Common myeloid progenitor, CD34-positive (primary cell): Measurements from ENCODE around the gene AGAP1.

Source experiments
- CTCF ChIA-PET: fragments of 350-600 bp; sonication (Branson Sonifier 250); formaldehyde crosslinking; loops from one replicate; lab custom pipeline; 2021; ENCODE audit warnings: antibody characterized with exemption; lab: Charles Lee
- POLR2A ChIA-PET: fragments of 350-600 bp; sonication (Branson Sonifier 250); formaldehyde crosslinking; loops from one replicate; lab custom pipeline; 2021; ENCODE audit warnings: antibody characterized with exemption; lab: Charles Lee
- DNase-seq, 3 donors: peaks; one replicate each; pipeline versions ENCODE4 v3.0.0 to v3.0.0-alpha.2; 2013
- H3K27ac ChIP-seq, 2 experiments: 1 replicate in 1 of 2; 2 replicates in 1 of 2; pipeline ENCODE4 v1.7.0; 2013; ENCODE audit warnings: inconsistent platforms in 2 of 2, low read length in 2 of 2, mild to moderate bottlenecking in 2 of 2, low read depth in 1 of 2, moderate library complexity in 1 of 2; ENCODE audit not compliant: severe bottlenecking in 2 of 2, insufficient read depth in 1 of 2, poor library complexity in 1 of 2
- H3K27me3 ChIP-seq, 5 experiments: replicated peaks in 2 of 5; 1 replicate in 3 of 5; 2 replicates in 2 of 5; pipeline versions ENCODE4 v1.6.1 to v1.7.0; 2013; ENCODE audit warnings: low read length in 4 of 5, mild to moderate bottlenecking in 2 of 5, moderate library complexity in 2 of 5, inconsistent platforms in 1 of 5; ENCODE audit not compliant: insufficient read depth in 5 of 5, control insufficient read depth in 4 of 5
- H3K36me3 ChIP-seq, 4 experiments: 1 replicate in 2 of 4; 2 replicates in 2 of 4; pipeline versions ENCODE4 v1.6.1 to v1.7.0; 2013; ENCODE audit warnings: low read length in 3 of 4, control low read depth in 1 of 4, mild to moderate bottlenecking in 1 of 4; ENCODE audit not compliant: control insufficient read depth in 4 of 4, insufficient read depth in 4 of 4
- H3K4me1 ChIP-seq, 4 experiments: 1 replicate in 3 of 4; 2 replicates in 1 of 4; pipeline versions ENCODE4 v1.6.1 to v1.7.1; 2013; ENCODE audit warnings: low read length in 3 of 4, mild to moderate bottlenecking in 3 of 4, control low read depth in 1 of 4, inconsistent platforms in 1 of 4, moderate library complexity in 1 of 4; ENCODE audit not compliant: control insufficient read depth in 4 of 4, insufficient read depth in 4 of 4; ENCODE audit errors: control extremely low read depth in 1 of 4
- H3K4me3 ChIP-seq, 7 experiments: 1 replicate in 4 of 7; 2 replicates in 3 of 7; pipeline versions ENCODE4 v1.5.1 to v1.7.0; 2013; ENCODE audit warnings: mild to moderate bottlenecking in 7 of 7, low read length in 6 of 7, moderate library complexity in 6 of 7, inconsistent platforms in 2 of 7, low read depth in 2 of 7, control low read depth in 1 of 7; ENCODE audit not compliant: insufficient read depth in 4 of 7, control insufficient read depth in 1 of 7; ENCODE audit errors: extremely low read depth in 1 of 7
- H3K9me3 ChIP-seq, 5 experiments: 1 replicate in 4 of 5; 2 replicates in 1 of 5; pipeline versions ENCODE4 v1.6.1 to v1.7.1; 2013; ENCODE audit warnings: low read length in 4 of 5, mild to moderate bottlenecking in 2 of 5, inconsistent platforms in 1 of 5, low read depth in 1 of 5, moderate library complexity in 1 of 5; ENCODE audit not compliant: control insufficient read depth in 4 of 5, insufficient read depth in 2 of 5; ENCODE audit errors: control extremely low read depth in 1 of 5
- WGBS: methylation state at CpG from one replicate; pipeline ENCODE4 v1.1.5; 2013; ENCODE audit not compliant: insufficient coverage; 5-methylcytosine and 5-hydroxymethylcytosine counted together

AGAP1 gene

DNA sequence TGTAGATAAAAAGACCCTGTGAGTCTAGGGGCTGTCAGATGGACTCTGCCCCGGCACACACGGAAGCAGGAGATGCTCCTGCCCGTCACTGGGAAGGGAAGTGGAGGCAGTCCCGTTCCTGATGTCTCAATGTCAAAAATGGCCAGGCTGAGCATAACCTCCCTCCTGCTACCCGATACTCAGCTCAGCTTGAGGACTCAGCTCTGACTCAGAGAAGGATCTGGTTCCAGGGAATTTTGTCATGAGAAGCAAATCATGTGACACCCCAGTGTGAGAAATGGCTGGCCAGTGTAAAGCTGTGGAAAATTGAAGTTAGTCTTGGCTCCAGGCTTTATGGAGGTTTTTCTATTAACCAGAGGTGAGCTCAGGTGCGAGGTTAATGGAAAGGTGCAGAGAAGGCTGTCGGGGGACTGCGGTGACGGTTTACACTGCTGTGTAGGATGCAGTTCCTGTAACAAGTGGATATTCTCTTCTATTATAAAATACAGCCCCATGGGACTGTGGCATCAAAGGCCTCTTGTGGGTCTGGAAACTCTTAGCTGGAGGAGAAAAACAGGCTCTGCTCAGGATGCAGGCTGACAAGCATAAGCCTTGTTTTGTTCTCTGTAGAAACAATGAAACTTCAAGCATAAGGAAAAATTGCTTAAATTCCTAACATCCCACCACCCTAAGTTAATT is 24.7 kb upstream of the AGAP1 start:
- Histone ChIP-seq H3K4me3 (no peak overlapping the region), H3K27me3 (peaks cover 0 to 17% (median 8%) of the 10 kb centered on the region in 5 experiments), H3K9me3 (peaks cover 0 to 2% (median 0%) of the 10 kb centered on the region in 5 experiments), H3K36me3 (no peaks in the 10 kb centered on the region), H3K27ac (no peak overlapping the region), H3K4me1 (no peaks in the 10 kb centered on the region)
- DNase-seq, result no peak
- CTCF ChIA-PET, result no interaction called here
- 69% methylated on average over 5 of the region's 9 CpGs for WGBS
- POLR2A ChIA-PET, result no interaction called here

GRCh38 chr2:235471186-235471747 is 22.6 kb upstream of the AGAP1 start:
- H3K4me1 ChIP-seq, result no peaks in the 10 kb centered on the region
- H3K9me3 ChIP-seq, result peaks cover 0 to 6% (median 2%) of the 10 kb centered on the region in 5 experiments
- H3K27ac ChIP-seq, result no peak overlapping the region
- 82% methylated on average over 2 of the region's 5 CpGs for WGBS
- DNase-seq, result no peak
- ChIA-PET CTCF (no interaction called here), POLR2A (no interaction called here)
- H3K36me3 ChIP-seq, result no peaks in the 10 kb centered on the region
- peaks cover 0 to 15% (median 8%) of the 10 kb centered on the region in 5 experiments for H3K27me3 ChIP-seq
- H3K4me3 ChIP-seq, result no peak overlapping the region

- no peaks in the 10 kb centered on the region for H3K36me3 ChIP-seq
- peaks cover 0 to 9% (median 2%) of the 10 kb centered on the region in 5 experiments for H3K9me3 ChIP-seq
- DNase-seq, result no peak
- WGBS, result 91% methylated on average over 2 of the region's 4 CpGs
- H3K27ac ChIP-seq, result no peak overlapping the region
- H3K4me1 ChIP-seq, result no peaks in the 10 kb centered on the region
- peaks cover 0 to 17% (median 8%) of the 10 kb centered on the region in 5 experiments for H3K27me3 ChIP-seq
- H3K4me3 ChIP-seq, result no peak overlapping the region
- CTCF ChIA-PET, result no interaction called here
- POLR2A ChIA-PET, result no interaction called here
Observed at GRCh38 chr2:235472443-235472842, 21.4 kb upstream of the AGAP1 start.

DNA sequence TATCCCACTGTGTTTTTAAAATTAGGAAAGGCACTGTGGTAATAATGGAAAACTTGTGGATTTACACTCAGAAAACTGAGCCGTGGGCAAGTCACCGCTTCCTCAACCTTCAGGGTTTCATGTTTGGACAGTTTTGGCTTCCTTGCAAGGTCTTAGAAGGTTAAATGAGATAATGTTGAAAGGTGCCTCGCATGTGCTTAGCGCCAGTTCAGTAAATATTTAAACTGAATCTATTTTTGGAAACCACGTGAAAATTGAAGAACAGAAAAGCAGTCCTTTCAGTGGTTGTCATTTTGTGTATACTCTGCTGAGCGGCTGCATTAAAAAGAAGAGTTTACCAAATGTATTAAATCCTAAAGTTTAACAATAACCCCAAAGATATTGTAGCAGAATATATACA is 15.2 kb upstream of the AGAP1 start:
- no peak for DNase-seq
- H3K27ac ChIP-seq, result no peak overlapping the region
- CTCF ChIA-PET, result no interaction called here
- no peaks in the 10 kb centered on the region for H3K36me3 ChIP-seq
- H3K27me3 ChIP-seq, result peaks cover 0 to 31% (median 2%) of the 10 kb centered on the region in 5 experiments
- H3K9me3 ChIP-seq, result peaks cover 0 to 9% (median 2%) of the 10 kb centered on the region in 5 experiments
- no peaks in the 10 kb centered on the region for H3K4me1 ChIP-seq
- no peak overlapping the region for H3K4me3 ChIP-seq
- WGBS, result 86% methylated on average over 4 of the region's 6 CpGs
- POLR2A ChIA-PET, result no interaction called here

DNA sequence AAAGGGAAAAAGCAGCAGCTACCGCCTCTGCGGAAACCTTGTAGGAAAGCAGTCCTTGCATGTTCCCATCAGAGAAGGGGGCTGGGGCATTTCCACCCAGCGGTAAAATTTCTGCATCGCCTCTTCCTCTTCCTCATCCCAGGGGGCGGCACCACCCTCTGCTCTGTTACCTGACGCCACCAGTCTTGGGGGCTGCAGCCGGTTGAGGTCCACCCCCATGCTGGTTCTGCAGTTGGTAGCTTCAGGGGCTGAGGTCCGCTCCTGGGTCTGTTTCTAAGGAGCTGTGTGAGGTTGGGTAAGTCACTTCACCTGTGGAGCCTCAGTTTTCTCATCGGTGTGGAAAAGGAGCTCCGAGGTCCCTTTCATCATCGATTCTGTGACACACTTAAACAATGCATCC is 14.2 kb upstream of the AGAP1 start:
- DNase-seq, result no peak
- Histone ChIP-seq H3K27ac (no peak overlapping the region), H3K36me3 (no peaks in the 10 kb centered on the region), H3K27me3 (peaks cover 0 to 38% (median 2%) of the 10 kb centered on the region in 5 experiments), H3K4me1 (no peaks in the 10 kb centered on the region), H3K4me3 (no peak overlapping the region), H3K9me3 (peaks cover 0 to 9% (median 2%) of the 10 kb centered on the region in 5 experiments)
- POLR2A ChIA-PET, result no interaction called here
- CTCF ChIA-PET, result no interaction called here
- WGBS, result 77% methylated on average over 9 of the region's 11 CpGs

GRCh38 chr2:235480614-235481013 is 13.2 kb upstream of the AGAP1 start:
- POLR2A ChIA-PET, result no interaction called here
- no peaks in the 10 kb centered on the region for H3K36me3 ChIP-seq
- H3K27me3 ChIP-seq, result peaks cover 0 to 47% (median 2%) of the 10 kb centered on the region in 5 experiments
- CTCF ChIA-PET, result no interaction called here
- whole genome bisulfite sequencing, result 83% methylated on average over 1 of the region's 4 CpGs
- H3K4me3 ChIP-seq, result no peak overlapping the region
- no peaks in the 10 kb centered on the region for H3K4me1 ChIP-seq
- no peak overlapping the region for H3K27ac ChIP-seq
- H3K9me3 ChIP-seq, result peaks cover 0 to 7% (median 0%) of the 10 kb centered on the region in 5 experiments
- DNase-seq, result no peak

GRCh38 chr2:235483313-235483712 is 10.5 kb upstream of the AGAP1 start:
- Histone ChIP-seq H3K27me3 (peaks cover 0 to 57% (median 6%) of the 10 kb centered on the region in 5 experiments), H3K36me3 (no peaks in the 10 kb centered on the region), H3K4me3 (no peak overlapping the region), H3K27ac (no peak overlapping the region), H3K9me3 (peaks cover 0 to 4% (median 0%) of the 10 kb centered on the region in 5 experiments), H3K4me1 (no peaks in the 10 kb centered on the region)
- ChIA-PET POLR2A (no interaction called here), CTCF (no interaction called here)
- no peak for DNase-seq
- 100% methylated on average over 3 of the region's 4 CpGs for WGBS
